Heart left ventricle (tissue), 16 donors: Measurements from ENCODE around the gene DLD. TPM values are rescaled to one million over a fixed set of nuclear protein-coding genes. Genes with fewer than 3 reads are reported as not detected.
"Not testable (repeated sequence)": the region's sequence is repeated elsewhere in the genome, so short reads cannot be mapped to it uniquely, and the experiment has no call there.

Experiments used
- ATAC-seq, 4 donors: fragments of 200-7000 bp; cut with Tn5 transposase; one replicate each; pipeline ENCODE4 v1.9.1; 2020 to 2022; ENCODE audit warnings: moderate library complexity in 4 of 4, mild to moderate bottlenecking in 3 of 4, moderate number of reproducible peaks in 1 of 4
- DNase-seq, 5 donors: peaks; one replicate each; pipeline ENCODE4 v3.0.0-alpha.2; 2020
- H3K27ac ChIP-seq, 12 donors: fragments of 200-600 bp; sonication (generic) in 4 of 12; one replicate each; pipeline versions ENCODE4 v1.5.0 to v1.8.0; 2016 to 2022; ENCODE audit warnings: mild to moderate bottlenecking in 2 of 12
- H3K27me3 ChIP-seq, 9 donors: fragments of 200-600 bp; sonication (generic) in 2 of 9; one replicate each; pipeline versions ENCODE4 v1.5.1 to v1.8.0; 2016 to 2022; ENCODE audit warnings: mild to moderate bottlenecking in 3 of 9
- H3K36me3 ChIP-seq, 9 donors: fragments of 200-600 bp; sonication (generic) in 2 of 9; one replicate each; pipeline versions ENCODE4 v1.5.0 to v1.8.0; 2018 to 2022; ENCODE audit warnings: mild to moderate bottlenecking in 2 of 9
- H3K4me1 ChIP-seq, 12 donors: fragments of 200-600 bp; sonication (generic) in 4 of 12; one replicate each; pipeline versions ENCODE4 v1.5.0 to v1.8.0; 2016 to 2022; ENCODE audit warnings: mild to moderate bottlenecking in 3 of 12
- H3K4me3 ChIP-seq, 12 donors: fragments of 200-600 bp; sonication (generic) in 4 of 12; one replicate each; pipeline versions ENCODE4 v1.5.0 to v1.8.0; 2017 to 2022; ENCODE audit warnings: mild to moderate bottlenecking in 9 of 12, moderate library complexity in 4 of 12
- H3K9me3 ChIP-seq, 12 donors: fragments of 200-600 bp; sonication (generic) in 4 of 12; one replicate each; pipeline versions ENCODE4 v1.5.0 to v1.8.0; 2016 to 2022; ENCODE audit warnings: mild to moderate bottlenecking in 1 of 12
- POLR2A ChIP-seq, 2 donors: fragments of 450-650 bp; IDR thresholded peaks; one replicate each; pipeline ENCODE4 v1.6.1; 2017; ENCODE audit warnings: antibody characterized with exemption in 2 of 2, mild to moderate bottlenecking in 2 of 2, moderate library complexity in 2 of 2
- WGBS, 4 donors: extraction: QIAGEN DNeasy Blood & Tissue Kit in 2 of 4; methylation state at CpG; one replicate each; pipeline versions ENCODE4 v1.1.5 to v1.1.7; 2013 to 2018; 5-methylcytosine and 5-hydroxymethylcytosine counted together
- intact Hi-C, 10 donors: fragments of 100-400 bp; cut with DNase I; formaldehyde crosslinking; loops; one replicate each; pipeline versions ENCODE4 v1.11.1 to v1.14.2; 2022
- polyA plus RNA-seq, 2 donors: library from polyadenylated mRNA; stranded (reverse); fragments of 200-250 nt; gene quantifications; one replicate each; pipeline ENCODE4 v1.2.3, GENCODE V29; 2013
- total RNA-seq, 9 donors: library from RNA; depleted of rRNA in 2 of 9; stranded (reverse); fragments of >200 nt in 2 of 9; fragmentation: NEBNext Ultra II Directional in 3 of 9; extraction: Animal tissue kit (Norgen Biotek cat#: 25700) in 3 of 9; gene quantifications; one replicate each; pipeline versions ENCODE4 v1.1.0 to v1.2.4, GENCODE V29; 2016 to 2023
- TF ChIP-seq, protein P1 (sequence below), 12 donors: fragments of 200-600 bp; sonication (generic) in 4 of 12; IDR thresholded peaks; one replicate each; pipeline versions ENCODE4 v1.5.0 to v1.8.0; 2018 to 2022; ENCODE audit warnings: antibody characterized with exemption in 12 of 12, mild to moderate bottlenecking in 5 of 12
- donor health status: ischemic (EF 13 %, LVEDD 7.1; RV severe dilation, severe dysfunction).
- donor health status: healthy with polysubstance abuse.
- donor health status: DM: no; HTN: yes; CAD: no.
- donor health status: DM: no; HTN: no; CAD: no.
- donor health status: ischemic (EF 25% LVEDD 6.9; RV normal size, moderate dysfunction).
- donor health status: ischemic (EF 25% LVEDD 5.7; RV mildly dilated, moderate dysfunction).
- donor health status: healthy.
- donor health status: DM: yes; HTN: yes; CAD: no.
- donor health status: ischemic (EF 35%, LVEDD 5.7; RV mildly dilated, moderate dysfunction).
- donor health status: nonischemic (EF 11% LVEDD 7.7; RV severe dilation, severe dysfunction).
- donor health status: DM: yes; HTN: yes; CAD: no.
- donor health status: PGD.
- donor health status: ischemic (EF 29% LVEDD 5.4; RV normal size, mild dysfunction).
- donor health status: nonischemic (EF 23%, LVEDD 6.1; RV moderate dilation, normal function).

DLD gene
- total and polyA plus RNA-seq, 11 donors = 55.3 to 426 (median 276) TPM

DNA sequence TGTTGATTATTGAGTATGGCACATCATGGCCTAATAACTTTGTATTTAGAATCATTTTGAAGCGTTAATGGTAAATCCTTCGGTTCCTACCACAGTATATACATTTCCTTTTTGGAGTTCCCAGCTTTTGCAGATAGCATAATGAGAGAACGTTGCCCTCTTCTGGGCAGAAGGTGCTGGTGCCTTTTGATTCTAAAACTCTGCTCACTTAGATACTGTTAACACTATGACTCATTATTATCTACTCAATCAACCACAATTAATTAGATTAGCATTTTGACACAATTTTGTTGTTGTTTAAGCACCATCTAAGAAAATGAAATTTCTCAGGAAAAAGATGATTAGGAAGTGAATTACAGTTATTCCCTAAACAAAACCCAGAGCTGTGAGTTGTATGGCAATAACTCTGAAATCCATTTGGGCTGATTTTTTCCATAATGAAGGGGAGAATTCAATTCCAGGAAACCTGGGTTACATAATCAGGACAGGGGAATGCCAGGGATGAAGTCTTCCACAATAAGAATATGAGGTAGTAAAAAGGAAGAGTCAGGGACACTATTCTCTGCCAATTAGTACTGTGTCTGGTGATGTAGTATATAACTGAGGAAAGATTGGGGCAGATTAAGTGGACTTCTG, 11.5 kb upstream of the DLD start:
- intact Hi-C loops = loop anchor here in 9 of 10 donors (2.0 to 10.0 kb wide), 9 partner anchors 265 to 935 kb away; partner anchors contain the start of genes COG5 (in 1 of the 9) and DUS4L (in 1 of the 9)
- TF ChIP-seq, protein P1, sequence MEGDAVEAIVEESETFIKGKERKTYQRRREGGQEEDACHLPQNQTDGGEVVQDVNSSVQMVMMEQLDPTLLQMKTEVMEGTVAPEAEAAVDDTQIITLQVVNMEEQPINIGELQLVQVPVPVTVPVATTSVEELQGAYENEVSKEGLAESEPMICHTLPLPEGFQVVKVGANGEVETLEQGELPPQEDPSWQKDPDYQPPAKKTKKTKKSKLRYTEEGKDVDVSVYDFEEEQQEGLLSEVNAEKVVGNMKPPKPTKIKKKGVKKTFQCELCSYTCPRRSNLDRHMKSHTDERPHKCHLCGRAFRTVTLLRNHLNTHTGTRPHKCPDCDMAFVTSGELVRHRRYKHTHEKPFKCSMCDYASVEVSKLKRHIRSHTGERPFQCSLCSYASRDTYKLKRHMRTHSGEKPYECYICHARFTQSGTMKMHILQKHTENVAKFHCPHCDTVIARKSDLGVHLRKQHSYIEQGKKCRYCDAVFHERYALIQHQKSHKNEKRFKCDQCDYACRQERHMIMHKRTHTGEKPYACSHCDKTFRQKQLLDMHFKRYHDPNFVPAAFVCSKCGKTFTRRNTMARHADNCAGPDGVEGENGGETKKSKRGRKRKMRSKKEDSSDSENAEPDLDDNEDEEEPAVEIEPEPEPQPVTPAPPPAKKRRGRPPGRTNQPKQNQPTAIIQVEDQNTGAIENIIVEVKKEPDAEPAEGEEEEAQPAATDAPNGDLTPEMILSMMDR (IDR thresholded peaks at IDR 0.05) = peak; percentile 59 to 90 (median 68)
- TF ChIP-seq POLR2A (IDR thresholded peaks at IDR 0.05) = no peak
- Histone ChIP-seq H3K27ac (no peak overlapping the region), H3K36me3 (no peaks in the 10 kb centered on the region), H3K9me3 (no peaks in the 10 kb centered on the region), H3K4me1 (peaks cover 0 to 20% (median 0%) of the 10 kb centered on the region in 12 donors), H3K4me3 (no peak overlapping the region), H3K27me3 (no peaks in the 10 kb centered on the region)
- ATAC-seq (peak in 3 of 4 donors; percentile 77 to 85 (median 79)), DNase-seq (no peak)
- WGBS, 4 donors = 1 to 6% (median 3%) methylated on average over 3 of the region's 3 CpGs

DNA sequence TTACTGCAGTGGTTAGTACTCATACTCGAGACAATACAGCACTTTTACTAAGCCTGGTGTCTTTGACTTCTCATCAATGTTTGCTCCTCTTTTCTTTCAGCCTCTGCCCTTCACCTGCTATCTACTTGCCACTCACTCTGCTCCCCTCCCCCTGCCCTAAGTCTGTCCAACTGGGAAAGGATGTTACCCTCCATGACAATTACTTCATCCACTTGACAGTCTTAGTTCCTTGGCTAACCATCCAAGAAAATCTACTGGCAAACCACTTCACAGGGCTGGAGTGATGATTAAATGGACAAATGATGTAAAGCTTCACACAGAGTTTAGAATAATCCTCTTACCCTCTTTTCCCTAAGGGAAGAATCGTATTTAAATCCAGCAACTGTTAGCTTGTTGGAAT, 8.2 kb upstream of the DLD start:
- Histone ChIP-seq H3K27ac (no peak overlapping the region), H3K36me3 (no peaks in the 10 kb centered on the region), H3K27me3 (no peaks in the 10 kb centered on the region), H3K4me3 (no peak overlapping the region), H3K9me3 (no peaks in the 10 kb centered on the region), H3K4me1 (peaks cover 0 to 4% (median 0%) of the 10 kb centered on the region in 12 donors)
- 75 to 81% (median 79%) methylated on average over 2 of the region's 2 CpGs for WGBS, 4 donors
- TF ChIP-seq POLR2A (IDR thresholded peaks at IDR 0.05) = no peak
- TF ChIP-seq, protein P1 (IDR thresholded peaks at IDR 0.05) = no peak
- DNase-seq (no peak), ATAC-seq (no peak)
- intact Hi-C loops = no loop called here

DNA sequence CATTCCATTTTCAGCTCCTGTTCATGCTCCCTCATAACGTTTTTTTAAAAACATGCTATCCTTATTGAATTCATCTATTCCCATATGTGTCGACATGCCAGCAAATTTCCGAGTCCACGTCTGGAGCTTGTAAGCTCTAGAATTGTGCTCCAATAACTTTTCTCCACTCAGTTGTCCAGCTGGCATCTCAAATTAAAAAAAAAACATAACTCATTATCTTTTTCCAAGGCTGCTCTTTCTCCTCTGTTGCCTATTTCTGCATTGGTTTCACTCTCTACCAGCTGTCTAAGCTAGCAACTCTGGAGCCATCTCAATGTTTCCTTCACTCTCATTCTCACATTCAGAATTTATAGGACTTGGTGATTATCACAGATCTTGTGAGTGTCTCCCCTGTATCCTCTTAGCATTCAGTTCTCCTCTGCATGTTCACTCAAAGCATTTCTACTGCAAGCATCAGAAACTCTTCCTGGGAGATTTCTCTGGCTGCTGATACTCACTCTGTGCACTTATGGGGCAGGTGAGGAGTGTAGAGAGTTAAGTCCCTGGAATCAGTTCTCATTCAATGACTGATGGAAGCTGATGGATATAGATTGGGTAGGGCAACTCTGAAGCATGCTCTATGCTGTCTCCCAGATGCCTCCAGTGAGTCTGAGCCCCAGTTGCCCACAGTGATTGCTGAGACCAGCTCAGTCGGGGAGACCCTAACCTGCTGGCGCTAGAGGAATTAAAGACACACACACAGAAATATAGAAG, 6.7 kb upstream of the DLD start:
- Histone ChIP-seq H3K27me3 (no peaks in the 10 kb centered on the region), H3K4me3 (no peak overlapping the region), H3K4me1 (peaks cover 0 to 4% (median 0%) of the 10 kb centered on the region in 12 donors), H3K36me3 (no peaks in the 10 kb centered on the region), H3K9me3 (no peaks in the 10 kb centered on the region), H3K27ac (no peak overlapping the region)
- TF ChIP-seq, protein P1 (IDR thresholded peaks at IDR 0.05) = no peak
- no peak for DNase-seq
- intact Hi-C loops = no loop called here
- 72 to 77% (median 74%) methylated on average over 6 of the region's 6 CpGs for WGBS, 4 donors
- peak in 1 of 4 donors; percentile 17 for ATAC-seq

DNA sequence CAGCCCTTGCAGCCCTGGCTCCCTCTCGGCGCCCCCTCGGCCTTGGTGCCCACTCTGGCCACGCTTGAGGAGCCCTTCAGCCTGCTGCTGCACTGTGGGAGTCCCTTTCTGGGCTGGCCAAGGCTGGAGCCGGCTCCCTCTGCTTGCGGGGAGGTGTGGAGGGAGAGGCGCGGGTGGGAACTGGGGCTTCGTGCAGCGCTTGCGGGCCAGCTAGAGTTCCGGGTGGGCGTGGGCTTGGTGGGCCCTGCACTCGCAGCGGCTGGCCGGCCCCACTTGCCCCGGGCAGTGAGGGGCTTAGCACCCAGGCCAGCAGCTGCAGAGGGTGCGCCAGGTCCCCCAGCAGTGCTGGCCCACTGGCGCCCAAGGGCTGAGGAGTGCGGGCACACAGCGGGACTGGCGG, 3.2 kb upstream of the DLD start:
- WGBS, 4 donors = 95 to 97% (median 96%) methylated on average over 4 to 22 of the region's 22 CpGs
- not testable (repeated sequence) for H3K27me3 ChIP-seq

More for the DNA sequence above, 3.2 kb upstream of the DLD start:
- ATAC-seq, intact Hi-C loops, H3K27ac ChIP-seq, H3K9me3 ChIP-seq, H3K4me3 ChIP-seq, DNase-seq, H3K36me3 ChIP-seq: not testable (repeated sequence)
- H3K4me1 ChIP-seq = peaks cover 0 to 20% (median 15%) of the 10 kb centered on the region in 12 donors
